GM19463 (cell line): ENCODE measurements around the gene S1PR4.
"Not testable (repeated sequence)": the region's sequence is repeated elsewhere in the genome, so short reads cannot be mapped to it uniquely, and the experiment has no call there.

Experiments
- ATAC-seq: cut with Tn5 transposase; IDR thresholded peaks from one replicate; pipeline ENCODE4 v1.9.1; 2021; ENCODE audit warnings: mild to moderate bottlenecking, moderate library complexity; ENCODE audit not compliant: unreplicated experiment

The S1PR4 gene

GRCh38 chr19:3176715-3177501 is 1.7 kb upstream of the S1PR4 start:
- no peak for ATAC-seq

DNA sequence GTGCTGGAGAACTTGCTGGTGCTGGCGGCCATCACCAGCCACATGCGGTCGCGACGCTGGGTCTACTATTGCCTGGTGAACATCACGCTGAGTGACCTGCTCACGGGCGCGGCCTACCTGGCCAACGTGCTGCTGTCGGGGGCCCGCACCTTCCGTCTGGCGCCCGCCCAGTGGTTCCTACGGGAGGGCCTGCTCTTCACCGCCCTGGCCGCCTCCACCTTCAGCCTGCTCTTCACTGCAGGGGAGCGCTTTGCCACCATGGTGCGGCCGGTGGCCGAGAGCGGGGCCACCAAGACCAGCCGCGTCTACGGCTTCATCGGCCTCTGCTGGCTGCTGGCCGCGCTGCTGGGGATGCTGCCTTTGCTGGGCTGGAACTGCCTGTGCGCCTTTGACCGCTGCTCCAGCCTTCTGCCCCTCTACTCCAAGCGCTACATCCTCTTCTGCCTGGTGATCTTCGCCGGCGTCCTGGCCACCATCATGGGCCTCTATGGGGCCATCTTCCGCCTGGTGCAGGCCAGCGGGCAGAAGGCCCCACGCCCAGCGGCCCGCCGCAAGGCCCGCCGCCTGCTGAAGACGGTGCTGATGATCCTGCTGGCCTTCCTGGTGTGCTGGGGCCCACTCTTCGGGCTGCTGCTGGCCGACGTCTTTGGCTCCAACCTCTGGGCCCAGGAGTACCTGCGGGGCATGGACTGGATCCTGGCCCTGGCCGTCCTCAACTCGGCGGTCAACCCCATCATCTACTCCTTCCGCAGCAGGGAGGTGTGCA is 587 bp downstream of the S1PR4 start:
- ATAC-seq, result peak; percentile 3

DNA sequence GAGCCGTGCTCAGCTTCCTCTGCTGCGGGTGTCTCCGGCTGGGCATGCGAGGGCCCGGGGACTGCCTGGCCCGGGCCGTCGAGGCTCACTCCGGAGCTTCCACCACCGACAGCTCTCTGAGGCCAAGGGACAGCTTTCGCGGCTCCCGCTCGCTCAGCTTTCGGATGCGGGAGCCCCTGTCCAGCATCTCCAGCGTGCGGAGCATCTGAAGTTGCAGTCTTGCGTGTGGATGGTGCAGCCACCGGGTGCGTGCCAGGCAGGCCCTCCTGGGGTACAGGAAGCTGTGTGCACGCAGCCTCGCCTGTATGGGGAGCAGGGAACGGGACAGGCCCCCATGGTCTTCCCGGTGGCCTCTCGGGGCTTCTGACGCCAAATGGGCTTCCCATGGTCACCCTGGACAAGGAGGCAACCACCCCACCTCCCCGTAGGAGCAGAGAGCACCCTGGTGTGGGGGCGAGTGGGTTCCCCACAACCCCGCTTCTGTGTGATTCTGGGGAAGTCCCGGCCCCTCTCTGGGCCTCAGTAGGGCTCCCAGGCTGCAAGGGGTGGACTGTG is 1.2 kb downstream of the S1PR4 start:
- no peak for ATAC-seq

GRCh38 chr19:3183721-3184641 is 5.4 kb downstream of the S1PR4 start:
- no peak for ATAC-seq

GRCh38 chr19:3184847-3185460 is 6.4 kb downstream of the S1PR4 start:
- no peak for ATAC-seq

GRCh38 chr19:3185461-3186159 is 7.0 kb downstream of the S1PR4 start, which contains the start of gene NCLN:
Gene NCLN, plus strand, starts transcription at chr19:3185930. Its CDS starts 101 bp downstream, at chr19:3186031.
- peak; percentile 78 for ATAC-seq

GRCh38 chr19:3186160-3186688 is 7.7 kb downstream of the S1PR4 start:
- peak; percentile 27 for ATAC-seq

DNA sequence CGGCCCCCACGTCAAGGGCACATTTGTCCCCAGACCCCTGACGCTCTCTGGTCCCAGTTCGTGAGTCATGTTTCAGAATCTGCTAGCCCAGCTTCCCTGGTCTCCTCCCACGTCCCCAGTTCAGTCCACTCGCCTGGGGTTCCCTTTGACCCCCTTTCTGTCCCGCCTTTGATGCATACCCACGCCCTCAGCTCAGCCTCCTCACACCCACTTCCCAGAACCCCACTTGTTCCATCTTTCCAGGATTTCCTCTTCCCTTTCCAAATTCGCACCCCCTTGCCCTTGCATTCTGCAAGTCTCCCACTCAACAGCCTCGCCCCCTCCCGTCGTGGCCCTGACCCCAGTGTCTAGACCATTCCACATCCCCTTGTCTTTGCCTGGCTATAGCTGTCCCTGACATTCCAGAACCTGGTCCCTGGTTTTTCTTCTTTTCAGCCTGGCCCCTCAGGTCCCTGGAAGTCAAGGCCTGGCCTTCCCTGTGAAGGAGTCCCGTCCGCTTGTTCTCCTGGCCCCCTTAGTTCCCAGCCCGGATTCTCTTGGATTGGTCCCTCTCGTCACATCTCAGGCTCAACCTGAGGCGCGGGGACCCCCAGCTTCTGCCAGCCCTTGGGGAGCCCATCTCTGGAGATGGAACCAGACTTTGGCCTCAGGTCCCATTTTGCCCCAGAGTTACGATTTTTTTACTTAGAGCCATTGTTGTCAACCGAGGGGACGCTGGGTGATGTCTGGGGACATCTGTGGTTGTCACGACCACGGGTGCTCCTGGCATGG is 8.5 kb downstream of the S1PR4 start:
- ATAC-seq, result no peak

DNA sequence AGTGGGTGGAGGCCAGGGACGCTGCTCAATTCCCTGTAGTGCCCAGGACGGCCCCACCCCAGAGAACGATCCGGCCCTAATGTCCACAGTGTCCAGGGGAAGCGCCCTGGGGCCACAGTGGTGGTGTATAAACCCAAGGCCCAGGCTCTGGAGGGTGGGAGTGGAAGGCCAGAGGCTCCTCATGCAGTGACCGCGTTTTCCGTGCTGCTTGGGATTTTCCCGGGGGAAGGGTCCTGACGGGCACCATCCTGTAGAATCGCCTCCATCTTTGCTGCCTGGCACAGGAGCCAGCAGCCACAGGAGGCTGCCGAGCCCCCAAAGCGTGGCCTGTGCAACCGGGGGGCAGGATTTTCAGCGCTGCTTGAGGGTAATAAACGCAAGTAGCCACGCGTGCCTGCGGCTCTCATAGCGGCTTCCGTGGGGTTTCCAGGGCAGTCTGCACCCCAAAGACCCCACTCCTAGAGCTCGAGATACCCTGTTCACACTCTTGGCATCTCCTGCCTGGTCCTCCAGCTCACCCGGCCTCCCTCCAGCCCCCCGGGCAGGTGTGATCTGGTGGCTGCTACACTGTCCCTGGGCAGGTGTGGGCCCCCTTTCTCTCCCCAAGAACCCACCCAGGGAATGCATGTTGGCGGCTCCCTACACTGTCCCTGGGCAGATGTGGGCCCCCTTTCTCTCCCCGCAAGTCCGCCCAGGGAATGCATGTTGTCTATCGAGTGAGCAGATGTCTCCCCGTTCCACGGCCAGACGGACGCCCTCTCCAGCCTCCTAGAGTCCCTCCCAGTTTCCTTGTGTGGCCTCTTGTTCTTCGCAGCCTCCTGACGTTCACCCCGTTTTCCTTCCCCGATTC is 9.3 kb downstream of the S1PR4 start:
- no peak for ATAC-seq

DNA sequence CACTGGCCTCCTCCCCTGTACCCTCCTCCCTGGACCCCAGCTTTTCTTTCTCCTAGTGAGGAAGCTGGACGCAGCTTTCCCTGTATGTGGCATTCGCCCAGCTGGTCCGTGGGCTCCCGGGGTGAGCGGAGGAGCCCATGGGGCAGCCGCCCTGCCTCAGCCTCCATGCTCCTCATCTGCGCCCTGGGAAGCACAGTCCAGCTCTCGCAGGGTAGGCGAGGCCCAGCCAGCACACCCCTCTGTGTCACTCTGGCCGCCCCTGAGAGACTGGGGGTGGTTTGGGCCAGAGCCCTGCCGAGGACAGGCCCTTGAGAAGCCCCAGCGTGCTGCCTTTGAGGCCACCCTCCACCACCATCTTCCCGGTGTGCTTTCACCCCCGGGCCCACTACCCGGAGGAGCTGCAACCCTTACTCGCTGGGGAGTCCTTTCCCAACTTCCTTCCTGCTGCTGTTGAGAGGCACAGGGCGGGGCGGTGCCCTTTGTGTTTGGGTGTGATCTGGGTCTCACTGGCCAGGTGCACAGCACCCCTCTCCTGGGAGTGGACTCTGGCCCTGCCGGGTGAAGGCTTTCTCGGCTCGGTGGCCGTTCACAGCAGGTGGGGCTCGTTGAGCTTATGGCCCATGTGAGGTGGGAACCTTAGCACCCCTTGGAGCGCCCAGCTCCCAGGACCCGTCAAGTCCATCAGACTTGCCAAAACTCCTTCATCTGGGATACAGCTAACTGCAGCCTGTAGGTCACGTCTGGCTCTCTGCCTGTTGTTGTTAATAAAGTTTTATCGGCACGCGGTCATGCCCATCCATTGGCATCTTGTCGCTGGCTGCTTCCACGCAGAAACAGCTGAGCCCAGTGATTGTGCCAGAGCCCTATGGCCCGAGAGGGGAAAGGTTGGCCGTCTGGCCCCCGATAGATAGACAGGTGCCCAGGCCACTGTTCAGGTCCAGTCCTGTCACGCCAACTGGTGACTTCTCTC is 10.3 kb downstream of the S1PR4 start:
- ATAC-seq, result no peak

DNA sequence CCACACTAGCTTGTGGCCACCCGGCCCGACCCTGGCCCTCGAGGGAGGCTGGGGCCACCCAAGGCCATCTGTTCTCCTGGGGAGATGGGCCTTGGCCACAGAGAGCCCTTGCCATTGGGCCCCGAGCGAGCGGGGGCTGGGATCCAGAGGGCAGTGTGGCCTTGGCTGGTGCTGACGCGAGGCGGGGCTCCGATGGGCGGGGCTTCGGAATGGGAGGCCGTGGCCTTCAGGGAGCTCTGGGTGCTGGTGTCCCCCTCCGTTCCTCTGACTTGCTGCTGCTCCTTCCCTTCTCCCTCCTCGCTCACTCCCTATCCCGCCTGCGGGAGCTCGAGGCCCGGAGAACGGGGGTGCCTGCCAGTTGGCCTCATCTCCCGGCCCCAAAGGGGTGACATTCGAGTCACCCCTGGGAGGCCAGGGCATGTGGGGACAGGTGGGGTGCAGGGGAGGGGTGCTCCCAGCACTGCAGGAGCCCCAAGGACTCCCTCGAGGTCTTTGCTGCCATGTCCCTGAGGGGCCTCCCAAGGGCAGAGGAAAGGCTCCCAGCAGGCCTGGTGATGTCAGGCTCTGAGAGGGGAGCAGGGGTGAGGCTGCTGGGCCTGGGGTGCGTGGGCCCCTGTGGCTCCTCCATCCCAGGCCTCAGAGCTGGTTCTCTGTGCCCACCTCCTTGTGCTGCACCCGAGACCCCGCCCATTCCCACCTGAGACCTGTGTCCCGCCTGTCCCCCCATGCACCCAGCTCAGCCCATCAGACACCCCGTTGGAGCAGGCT is 11.3 kb downstream of the S1PR4 start:
- no peak for ATAC-seq

DNA sequence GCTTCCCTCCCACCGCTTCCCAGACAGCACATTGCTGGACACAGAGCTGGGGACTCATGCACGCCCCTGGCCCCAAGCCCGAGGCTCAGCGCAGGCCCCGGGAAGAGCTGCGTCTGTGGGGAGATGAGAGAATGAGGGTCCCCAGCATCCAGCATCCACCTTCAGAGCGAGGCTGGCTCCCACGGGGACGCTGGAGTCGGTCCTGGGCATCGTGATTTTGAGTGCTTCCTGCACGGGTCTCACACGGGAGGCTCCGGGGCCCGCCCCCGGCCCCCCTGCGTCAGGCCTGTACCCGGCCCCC is 11.9 kb downstream of the S1PR4 start:
- ATAC-seq, result no peak

GRCh38 chr19:3190921-3191805 is 12.6 kb downstream of the S1PR4 start:
- ATAC-seq, result no peak

DNA sequence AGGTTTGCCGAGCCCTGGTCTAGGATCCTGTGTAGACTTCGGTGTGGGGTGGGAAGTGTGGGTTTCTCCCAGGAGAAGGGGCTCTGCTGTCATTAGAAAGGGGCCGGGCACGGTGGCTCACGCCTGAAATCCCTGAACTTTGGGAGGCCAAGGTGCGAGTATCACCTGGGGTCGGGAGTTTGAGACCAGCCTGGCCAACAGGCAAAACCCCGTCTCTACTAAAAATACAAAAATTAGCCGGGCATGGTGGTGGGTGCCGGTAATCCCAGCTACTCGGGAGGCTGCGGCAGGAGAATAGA is 13.2 kb downstream of the S1PR4 start:
- not testable (repeated sequence) for ATAC-seq

DNA sequence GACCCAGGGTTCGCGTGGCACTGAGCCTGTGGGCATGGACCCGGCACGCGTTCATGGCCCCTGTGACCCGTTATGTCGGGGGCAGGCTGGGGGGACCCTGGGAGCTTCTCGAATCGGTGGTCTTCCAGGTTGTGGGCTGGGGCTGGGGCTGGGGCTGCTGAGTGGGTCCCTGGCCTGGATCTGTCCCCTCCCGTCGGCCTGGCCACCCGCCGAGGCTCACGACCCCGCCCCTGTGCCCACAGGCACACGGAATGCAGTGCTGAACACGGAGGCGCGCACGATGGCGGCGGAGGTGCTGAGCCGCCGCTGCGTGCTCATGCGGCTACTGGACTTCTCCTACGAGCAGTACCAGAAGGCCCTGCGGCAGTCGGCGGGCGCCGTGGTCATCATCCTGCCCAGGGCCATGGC is 13.7 kb downstream of the S1PR4 start:
- no peak for ATAC-seq
